ENCODE results near the gene OCEL1.
"Not testable (repeated sequence)": the region's sequence is repeated elsewhere in the genome, so short reads cannot be mapped to it uniquely, and the experiment has no call there.

DNA sequence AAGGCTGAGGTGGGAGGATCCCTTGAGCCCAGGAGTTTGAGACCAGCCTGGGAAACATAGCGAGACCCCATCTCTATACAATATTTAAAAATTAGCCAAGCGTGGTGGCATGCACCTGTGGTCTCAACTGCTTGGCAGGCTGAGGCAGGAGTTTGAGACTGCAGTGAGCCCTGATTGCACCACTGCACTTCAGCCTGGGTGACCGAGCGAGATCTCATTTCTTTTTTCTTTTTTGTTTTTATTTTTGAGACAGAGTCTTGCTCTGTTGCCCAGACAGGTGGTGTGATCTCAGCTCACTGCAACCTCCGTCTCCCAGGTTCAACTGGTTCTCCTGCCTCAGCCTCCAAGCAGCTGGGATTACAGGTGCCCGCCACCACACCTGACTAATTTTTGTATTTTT lies 34.3 kb upstream of the OCEL1 start:
- TF ChIP-seq, protein P1, sequence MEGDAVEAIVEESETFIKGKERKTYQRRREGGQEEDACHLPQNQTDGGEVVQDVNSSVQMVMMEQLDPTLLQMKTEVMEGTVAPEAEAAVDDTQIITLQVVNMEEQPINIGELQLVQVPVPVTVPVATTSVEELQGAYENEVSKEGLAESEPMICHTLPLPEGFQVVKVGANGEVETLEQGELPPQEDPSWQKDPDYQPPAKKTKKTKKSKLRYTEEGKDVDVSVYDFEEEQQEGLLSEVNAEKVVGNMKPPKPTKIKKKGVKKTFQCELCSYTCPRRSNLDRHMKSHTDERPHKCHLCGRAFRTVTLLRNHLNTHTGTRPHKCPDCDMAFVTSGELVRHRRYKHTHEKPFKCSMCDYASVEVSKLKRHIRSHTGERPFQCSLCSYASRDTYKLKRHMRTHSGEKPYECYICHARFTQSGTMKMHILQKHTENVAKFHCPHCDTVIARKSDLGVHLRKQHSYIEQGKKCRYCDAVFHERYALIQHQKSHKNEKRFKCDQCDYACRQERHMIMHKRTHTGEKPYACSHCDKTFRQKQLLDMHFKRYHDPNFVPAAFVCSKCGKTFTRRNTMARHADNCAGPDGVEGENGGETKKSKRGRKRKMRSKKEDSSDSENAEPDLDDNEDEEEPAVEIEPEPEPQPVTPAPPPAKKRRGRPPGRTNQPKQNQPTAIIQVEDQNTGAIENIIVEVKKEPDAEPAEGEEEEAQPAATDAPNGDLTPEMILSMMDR (conservative IDR thresholded peaks at IDR 0.05 in 1 of 2, IDR thresholded peaks at IDR 0.05 in 1 of 2; ENCODE audit: extremely low read depth in 1 of 2, insufficient read depth in 1 of 2, low read depth in 1 of 2, low read length in 2 of 2) = not testable (repeated sequence)
- TF ChIP-seq EZH2 (IDR thresholded peaks at IDR 0.05; ENCODE audit: borderline replicate concordance, low read length) = not testable (repeated sequence)

Measured in mammary epithelial cell (primary cell).